ENCODE data around the gene SAMD5. TPM values are rescaled to one million over a fixed set of nuclear protein-coding genes. Genes with fewer than 3 reads are reported as not detected.

The SAMD5 gene
- total RNA-seq, 1 donor, result not detected

GRCh38 chr6:147617366-147617765, 108.9 kb downstream of the SAMD5 start:
- no peak for DNase-seq (ENCODE audit: low read depth in 2 of 3, low spot score in 2 of 3)

GRCh38 chr6:147618457-147618856, 110.0 kb downstream of the SAMD5 start:
- DNase-seq (ENCODE audit: low read depth in 2 of 3, low spot score in 2 of 3), result no peak

GRCh38 chr6:147618927-147619326, 110.4 kb downstream of the SAMD5 start:
- no peak for DNase-seq (ENCODE audit: low read depth in 2 of 3, low spot score in 2 of 3)

Data from hematopoietic multipotent progenitor cell (in vitro differentiated cells).